SW480 (cell line): ENCODE measurements around the gene CFAP77.

Experiments
- DNase-seq: peaks from one replicate; pipeline ENCODE4 v3.0.0-alpha.2; 2016; ENCODE audit warnings: low spot score

Gene CFAP77

DNA sequence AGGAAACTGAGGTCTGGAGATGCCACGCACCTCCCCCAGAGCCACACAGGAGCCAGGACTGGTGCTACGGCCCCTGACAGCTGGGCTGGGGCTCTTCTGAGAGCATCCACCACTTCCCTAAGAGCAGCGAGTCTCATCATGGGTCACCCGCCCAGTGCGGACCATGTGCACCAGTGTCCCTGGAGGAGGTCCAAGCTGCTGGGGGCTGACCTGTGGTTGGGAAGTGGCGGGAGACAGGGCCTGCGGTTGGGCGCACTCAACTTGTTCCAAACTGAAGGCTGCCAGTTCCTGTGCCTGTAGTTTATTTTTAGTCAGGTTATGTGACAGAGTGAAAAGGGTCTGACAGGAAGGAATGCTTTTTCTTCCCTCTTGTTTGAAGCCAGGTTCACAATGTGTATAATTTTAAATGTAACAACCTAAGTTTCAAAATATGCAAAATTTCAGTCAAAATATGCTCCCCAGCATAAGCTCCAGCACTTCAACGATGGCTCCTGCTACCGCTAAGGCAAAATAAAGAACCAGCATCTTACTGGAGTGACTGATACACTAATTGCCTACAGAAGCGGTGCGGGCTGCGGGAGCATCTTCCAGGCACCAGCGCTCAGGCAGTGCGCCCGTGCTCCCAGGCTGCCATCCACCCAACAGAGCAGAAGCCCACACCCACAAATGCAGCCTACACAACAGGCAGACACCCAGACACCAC, 187.2 kb downstream of the CFAP77 start:
- no peak for DNase-seq

- DNase-seq = no peak
Observed at GRCh38 chr9:132600326-132600984, 190.4 kb downstream of the CFAP77 start.

DNA sequence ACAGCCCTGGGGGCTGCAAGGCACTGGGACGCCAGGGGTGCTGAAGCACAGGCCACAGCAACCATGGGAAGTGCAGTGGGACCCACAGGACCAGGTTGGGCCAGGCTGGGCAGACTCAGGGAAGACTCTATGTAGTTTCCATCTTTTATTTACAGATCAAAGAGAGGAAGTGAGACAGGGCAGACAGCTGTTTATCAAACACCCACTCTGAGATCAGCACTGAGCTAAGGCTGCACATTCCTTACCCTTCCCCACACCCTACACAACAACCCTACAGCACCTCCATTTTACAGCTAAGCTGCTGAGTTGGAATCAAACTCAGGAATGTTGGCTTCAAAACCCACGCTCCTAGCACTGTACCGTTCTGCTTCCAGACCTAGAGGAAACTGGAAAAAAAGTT, 192.2 kb downstream of the CFAP77 start:
- DNase-seq = no peak

DNA sequence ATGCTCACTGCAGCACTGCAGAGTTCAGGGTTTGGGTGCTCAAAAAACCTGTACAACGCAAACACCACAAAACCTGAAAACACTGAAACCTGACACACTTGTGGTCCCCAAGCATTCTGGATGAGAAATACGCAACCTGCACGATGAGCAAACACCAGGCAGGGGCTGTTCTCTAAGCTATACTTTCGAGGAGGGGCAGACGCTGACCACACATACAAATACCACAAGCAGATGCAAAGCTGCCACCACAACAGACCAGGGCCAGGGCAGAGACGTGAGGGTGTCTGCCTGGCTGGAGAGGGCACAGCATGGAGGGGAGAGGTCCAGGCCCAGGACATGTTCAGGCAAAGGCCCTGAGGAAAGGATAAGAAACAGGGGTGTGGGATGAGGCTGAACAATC, 195.4 kb downstream of the CFAP77 start:
- DNase-seq = no peak

DNA sequence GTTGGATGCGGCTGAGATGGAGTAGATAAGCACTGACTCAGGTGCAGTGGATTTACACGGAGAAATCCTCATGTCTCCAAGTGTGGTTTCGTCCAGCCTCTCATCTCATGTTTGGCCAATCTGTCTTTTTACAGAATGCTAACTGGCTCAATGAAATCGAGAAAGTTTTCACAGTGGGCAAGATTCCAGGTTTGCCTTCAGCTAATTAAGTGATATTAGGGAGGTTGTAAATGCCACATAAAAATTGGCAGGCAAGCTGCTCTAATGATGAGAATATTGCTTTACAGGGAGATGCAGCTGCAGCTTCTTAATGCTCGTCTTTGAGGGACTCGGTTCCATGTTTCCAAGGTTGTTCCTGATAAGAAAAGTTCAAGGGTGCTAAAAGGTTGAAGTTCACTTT, 196.1 kb downstream of the CFAP77 start:
- DNase-seq = no peak

GRCh38 chr9:132609184-132609583, 199.2 kb downstream of the CFAP77 start:
- DNase-seq = no peak

- DNase-seq = no peak
Observed at GRCh38 chr9:132609829-132610228, 199.8 kb downstream of the CFAP77 start.

- no peak for DNase-seq
Observed at GRCh38 chr9:132610661-132611060, 200.7 kb downstream of the CFAP77 start.

DNA sequence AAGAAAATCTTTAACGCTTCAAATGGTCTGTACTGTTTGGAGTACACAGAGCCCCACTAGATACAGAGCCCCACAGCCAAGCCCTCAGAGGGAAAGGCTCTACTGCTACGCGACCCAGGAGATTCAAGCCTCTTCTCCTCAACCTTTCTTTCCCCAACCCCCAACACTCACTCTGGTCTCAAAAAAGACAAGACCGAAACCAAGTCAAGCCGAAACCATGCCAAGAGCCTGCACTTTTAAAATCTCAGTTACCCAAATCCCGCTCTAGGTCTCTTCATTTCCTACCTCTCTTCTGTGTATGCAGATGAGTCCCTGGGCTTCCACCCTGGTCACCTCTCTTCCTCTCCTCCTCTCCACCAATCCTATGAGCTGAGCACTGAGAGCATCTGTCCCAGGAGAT, 204.3 kb downstream of the CFAP77 start:
- no peak for DNase-seq

- no peak for DNase-seq
Observed at GRCh38 chr9:132615774-132616173, 205.8 kb downstream of the CFAP77 start.

DNA sequence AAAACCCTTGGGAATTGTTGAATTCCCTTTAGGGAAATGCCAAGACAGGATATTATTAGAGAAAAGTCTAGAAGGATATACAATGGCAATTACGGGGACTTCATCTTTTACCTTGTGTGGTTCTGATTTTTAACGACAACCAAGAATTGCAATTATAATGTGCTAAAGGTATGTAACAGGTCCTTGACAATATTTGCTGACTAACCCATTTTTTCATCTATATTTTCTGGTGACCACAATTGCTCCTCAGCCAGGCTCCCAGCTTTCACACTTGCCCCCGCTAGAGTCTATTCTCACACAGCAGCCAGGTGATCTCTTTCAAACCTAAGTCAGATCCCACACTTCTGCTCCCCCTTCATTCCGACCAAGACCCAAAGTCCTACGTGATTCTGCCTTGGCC, 206.7 kb downstream of the CFAP77 start:
- no peak for DNase-seq

DNA sequence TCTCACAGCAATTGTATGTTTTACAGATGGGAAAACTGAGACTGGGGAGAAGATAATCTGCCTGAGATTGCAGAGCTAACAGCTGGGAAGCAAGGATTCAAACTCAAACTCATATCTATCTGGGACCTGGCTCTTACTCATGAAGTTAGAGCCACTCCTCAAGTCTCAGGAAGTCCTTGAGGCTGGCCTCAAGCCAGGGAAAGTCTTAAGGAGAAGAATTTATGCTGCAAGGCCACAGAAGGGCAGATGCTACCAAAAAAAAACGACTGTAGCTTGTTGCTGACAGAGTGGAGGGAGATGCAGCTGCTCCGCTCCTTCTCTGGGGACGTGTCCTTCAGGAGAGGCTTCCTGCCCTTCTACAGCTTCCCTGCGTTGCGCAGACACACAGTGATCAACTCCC, 212.1 kb downstream of the CFAP77 start:
- DNase-seq = no peak
